ENCODE data around the gene SNRPB.

DNA sequence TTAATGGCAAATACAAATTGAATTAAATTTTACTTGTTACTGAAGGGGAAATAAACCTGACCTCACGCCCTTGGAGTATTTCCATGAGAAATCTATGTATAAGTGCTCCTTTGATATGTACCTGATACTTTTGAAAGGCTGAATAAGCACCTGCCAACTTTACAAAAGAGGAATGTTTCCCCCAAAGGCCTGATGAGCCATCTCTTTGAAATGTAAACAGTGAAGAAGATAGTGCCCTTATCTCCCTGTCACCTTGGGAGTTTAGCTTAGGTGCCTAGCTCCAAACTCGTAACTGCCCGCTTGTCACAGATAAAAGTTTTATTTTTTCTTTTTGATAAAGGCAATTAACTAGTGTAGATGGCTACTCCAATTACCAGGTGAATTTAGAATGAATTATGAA lies 39.2 kb upstream of the SNRPB start:
- TF ChIP-seq CTCF (conservative IDR thresholded peaks at IDR 0.05 in 1 of 2, IDR thresholded peaks at IDR 0.05 in 1 of 2; ENCODE audit: low read depth in 1 of 2, low read length in 2 of 2): no peak
- no peak for TF ChIP-seq EZH2 (IDR thresholded peaks at IDR 0.05; ENCODE audit: low read length, missing control alignments)

Data from fibroblast of lung (primary cell).